ENCODE data around the gene RBM28.
A peak's percentile ranks its signal among the peaks of the same experiment; 100 is the strongest.

RBM28 gene

GRCh38 chr7:128343554-128344430 is at the start of gene RBM28:
Gene RBM28 (minus strand): TSS chr7:128343908. CDS start chr7:128343793, 115 bp downstream.
- peaks cover 1% of the 10 kb centered on the region for H3K36me3 ChIP-seq
- no peaks in the 10 kb centered on the region for H3K27me3 ChIP-seq
- peak within 1 kb of the TSS; percentile 80 for H3K4me3 ChIP-seq (ENCODE audit: low read depth in 1 of 2, low read length in 1 of 2)
- no peak for TF ChIP-seq CTCF (IDR thresholded peaks at IDR 0.05)
- H3K4me1 ChIP-seq (ENCODE audit: control insufficient read depth in 1 of 2, insufficient read depth in 1 of 2, low read depth in 1 of 2, low read length in 1 of 2), result peaks cover 21% of the 10 kb centered on the region in 2 experiments
- H3K9me3 ChIP-seq, result no peaks in the 10 kb centered on the region
- peak within 1 kb of the TSS; percentile 84 for H3K27ac ChIP-seq

GRCh38 chr7:128392446-128393327 is 49.0 kb upstream of the RBM28 start:
- peaks cover 66% of the 10 kb centered on the region for H3K36me3 ChIP-seq

GRCh38 chr7:128391805-128392204 is 48.1 kb upstream of the RBM28 start:
- Histone ChIP-seq H3K27me3 (no peaks in the 10 kb centered on the region), H3K4me3 (ENCODE audit: low read depth in 1 of 2, low read length in 1 of 2) (no peak overlapping the region), H3K36me3 (peaks cover 57% of the 10 kb centered on the region), H3K27ac (peak overlapping the region; percentile 69), H3K9me3 (no peaks in the 10 kb centered on the region), H3K4me1 (ENCODE audit: control insufficient read depth in 1 of 2, insufficient read depth in 1 of 2, low read depth in 1 of 2, low read length in 1 of 2) (peaks cover 16 to 26% of the 10 kb centered on the region in 2 experiments)
- no peak for TF ChIP-seq CTCF (IDR thresholded peaks at IDR 0.05)

More at GRCh38 chr7:128392446-128393327, 49.0 kb upstream of the RBM28 start:
- peaks cover 10 to 20% of the 10 kb centered on the region in 2 experiments for H3K4me1 ChIP-seq (ENCODE audit: control insufficient read depth in 1 of 2, insufficient read depth in 1 of 2, low read depth in 1 of 2, low read length in 1 of 2)
- no peak for TF ChIP-seq CTCF (IDR thresholded peaks at IDR 0.05)
- no peak overlapping the region for H3K4me3 ChIP-seq (ENCODE audit: low read depth in 1 of 2, low read length in 1 of 2)
- H3K27me3 ChIP-seq, result no peaks in the 10 kb centered on the region
- no peak overlapping the region for H3K27ac ChIP-seq
- H3K9me3 ChIP-seq, result no peaks in the 10 kb centered on the region

- no peaks in the 10 kb centered on the region for H3K9me3 ChIP-seq
- H3K4me1 ChIP-seq (ENCODE audit: control insufficient read depth in 1 of 2, insufficient read depth in 1 of 2, low read depth in 1 of 2, low read length in 1 of 2), result peaks cover 18 to 27% of the 10 kb centered on the region in 2 experiments
- H3K36me3 ChIP-seq, result peaks cover 49% of the 10 kb centered on the region
- no peak overlapping the region for H3K4me3 ChIP-seq (ENCODE audit: low read depth in 1 of 2, low read length in 1 of 2)
- TF ChIP-seq CTCF (IDR thresholded peaks at IDR 0.05), result no peak
- H3K27me3 ChIP-seq, result no peaks in the 10 kb centered on the region
- H3K27ac ChIP-seq, result peak overlapping the region; percentile 69
Observed at GRCh38 chr7:128390871-128391565, 47.3 kb upstream of the RBM28 start.
